Choroid plexus epithelial cell (primary cell): Measurements from ENCODE around the gene TC2N.
A peak's percentile ranks its signal among the peaks of the same experiment; 100 is the strongest.

ENCODE experiments used
- DNase-seq: peaks from one replicate; pipeline ENCODE4 v3.0.0-alpha.2; 2010; ENCODE audit warnings: low read depth
- H3K4me3 ChIP-seq: 2 replicates; pipeline ENCODE4 v1.5.1; 2011; ENCODE audit warnings: low read depth, mild to moderate bottlenecking, control low read depth, low read length, moderate library complexity
- CTCF ChIP-seq: conservative IDR thresholded peaks from 2 replicates; pipeline ENCODE4 v1.5.1; 2011; ENCODE audit warnings: low read depth, mild to moderate bottlenecking, control low read depth, inconsistent platforms, low read length, moderate library complexity

The TC2N gene

GRCh38 chr14:91752961-91753360 is 114.4 kb downstream of the TC2N start:
- no peak for TF ChIP-seq CTCF
- DNase-seq: no peak
- no peak overlapping the region for H3K4me3 ChIP-seq

GRCh38 chr14:91751719-91752118 is 115.6 kb downstream of the TC2N start:
- DNase-seq: no peak
- no peak for TF ChIP-seq CTCF
- H3K4me3 ChIP-seq: no peak overlapping the region

DNA sequence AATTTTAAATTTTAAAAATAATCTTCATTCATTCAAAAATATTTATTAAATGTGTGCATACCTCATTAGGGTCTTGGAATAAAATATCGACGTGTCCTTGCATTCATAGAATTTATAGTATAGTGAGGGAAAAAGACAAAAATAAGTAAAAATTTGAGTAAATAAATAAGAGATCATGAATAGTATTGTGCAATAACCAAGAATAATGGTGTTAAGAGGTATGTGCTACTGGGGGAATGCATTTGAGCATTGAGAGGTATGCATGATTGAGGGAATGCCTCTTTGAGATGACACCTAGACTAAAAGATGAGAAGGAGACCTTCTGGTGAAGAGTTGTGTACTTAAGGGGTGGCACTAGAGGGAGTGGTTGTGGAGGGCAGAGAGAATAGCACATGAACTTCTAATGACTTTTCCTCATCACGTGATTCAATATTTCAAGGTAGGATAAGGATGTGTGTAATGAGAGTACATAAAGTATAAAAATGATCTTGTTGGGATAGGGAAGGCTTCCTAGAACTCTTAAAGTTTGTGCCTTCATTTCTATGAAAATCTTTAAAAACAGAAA is 116.6 kb downstream of the TC2N start:
- TF ChIP-seq CTCF: no peak
- H3K4me3 ChIP-seq: no peak overlapping the region
- DNase-seq: no peak

DNA sequence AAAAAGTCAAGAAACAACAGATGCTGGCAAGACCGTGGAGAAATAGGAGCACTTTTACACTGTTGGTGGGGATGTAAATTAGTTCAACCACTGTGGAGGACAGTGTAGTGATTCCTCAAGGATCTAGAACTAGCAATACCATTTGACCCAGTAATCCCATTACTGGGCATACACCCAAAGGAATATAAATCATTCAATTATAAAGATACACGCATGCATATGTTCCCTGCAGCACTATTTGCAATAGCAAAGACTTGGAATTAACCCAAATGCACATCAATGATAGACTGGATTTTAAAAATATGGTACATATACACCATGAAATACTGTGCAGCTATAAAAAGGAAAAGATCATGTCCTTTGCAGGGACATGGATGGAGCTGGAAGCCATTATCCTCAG is 117.5 kb downstream of the TC2N start:
- no peak for TF ChIP-seq CTCF
- no peak for DNase-seq
- no peak overlapping the region for H3K4me3 ChIP-seq

DNA sequence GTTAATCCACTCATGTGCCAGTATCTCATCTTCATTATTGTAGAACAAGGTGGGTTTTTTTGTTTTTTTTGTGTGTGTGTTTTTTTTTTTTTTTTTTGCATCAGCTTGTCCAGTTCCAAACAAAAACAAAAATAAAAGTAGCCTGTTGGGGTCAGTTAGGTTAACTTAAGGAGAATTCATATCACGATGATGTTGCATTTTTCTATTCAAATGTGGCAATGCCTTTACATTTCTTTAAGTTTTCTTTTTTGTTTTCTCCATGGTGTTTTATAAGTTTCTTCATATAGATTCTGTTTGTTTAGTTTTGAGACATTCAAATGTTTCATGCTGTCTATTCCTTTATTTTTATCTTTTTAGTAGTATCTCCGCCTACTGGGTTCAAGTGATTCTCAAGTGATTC is 119.3 kb downstream of the TC2N start:
- no peak for DNase-seq
- no peak for TF ChIP-seq CTCF
- H3K4me3 ChIP-seq: no peak overlapping the region

- peak; percentile 3 for DNase-seq
- no peak for TF ChIP-seq CTCF
- H3K4me3 ChIP-seq: no peak overlapping the region
Measured at GRCh38 chr14:91745344-91745743, 122.0 kb downstream of the TC2N start.

DNA sequence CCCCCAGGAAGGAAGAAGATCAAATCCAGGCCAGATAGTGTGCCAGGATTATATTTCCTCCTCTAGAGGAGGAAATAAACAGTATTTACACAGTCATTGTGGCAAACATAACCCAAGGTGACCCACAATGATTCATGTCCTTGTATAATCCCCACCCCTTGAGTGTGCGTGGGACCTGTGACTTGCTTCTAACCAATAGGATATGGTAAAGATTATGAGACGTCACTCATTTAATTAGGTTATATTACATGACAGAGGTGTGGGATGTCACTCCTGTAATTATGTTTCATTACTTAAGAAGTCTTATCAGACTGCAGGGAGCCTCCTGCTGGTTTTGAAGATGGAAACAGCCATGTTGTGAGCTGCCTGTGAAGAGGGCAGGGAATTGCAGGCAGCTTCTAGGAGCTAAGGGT is 123.3 kb downstream of the TC2N start:
- TF ChIP-seq CTCF: no peak
- DNase-seq: peak; percentile 6
- H3K4me3 ChIP-seq: no peak overlapping the region
